Right lobe of liver (tissue), 4 donors: ENCODE data around the gene FNDC8.
"Not testable (repeated sequence)": the region's sequence is repeated elsewhere in the genome, so short reads cannot be mapped to it uniquely, and the experiment has no call there.

Experiments
- POLR2A ChIP-seq: fragments of 450-650 bp; IDR thresholded peaks from one replicate; pipeline ENCODE4 v1.6.1; 2017; ENCODE audit warnings: antibody characterized with exemption, mild to moderate bottlenecking
- TF ChIP-seq, protein P1 (sequence below), 4 donors: fragments of 200-600 bp in 3 of 4; fragments of 450-650 bp in 1 of 4; IDR thresholded peaks; one replicate each; pipeline versions ENCODE4 v1.5.1 to v1.8.0; 2016 to 2022; ENCODE audit warnings: antibody characterized with exemption in 4 of 4, mild to moderate bottlenecking in 2 of 4
- donor health status: DM: no; HTN: no; CAD: no.
- donor health status: DM: no; HTN: no; CAD: no.
- donor health status: DM: no; HTN: yes; CAD: no.

DNA sequence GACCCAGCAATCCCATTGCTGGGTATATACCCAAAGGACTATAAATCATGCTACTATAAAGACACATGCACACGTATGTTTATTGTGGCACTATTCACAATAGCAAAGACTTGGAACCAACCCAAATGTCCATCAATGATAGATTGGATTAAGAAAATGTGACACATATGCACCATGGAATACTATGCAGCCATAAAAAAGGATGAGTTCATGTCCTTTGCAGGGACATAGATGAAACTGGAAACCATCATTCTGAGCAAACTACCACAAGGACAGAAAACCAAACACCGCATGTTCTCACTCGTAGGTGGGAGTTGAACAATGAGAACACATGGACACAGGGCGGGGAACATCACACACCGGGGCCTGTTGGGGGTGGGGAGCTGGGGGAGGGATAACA lies 58.0 kb downstream of the FNDC8 start:
- TF ChIP-seq, protein P1, sequence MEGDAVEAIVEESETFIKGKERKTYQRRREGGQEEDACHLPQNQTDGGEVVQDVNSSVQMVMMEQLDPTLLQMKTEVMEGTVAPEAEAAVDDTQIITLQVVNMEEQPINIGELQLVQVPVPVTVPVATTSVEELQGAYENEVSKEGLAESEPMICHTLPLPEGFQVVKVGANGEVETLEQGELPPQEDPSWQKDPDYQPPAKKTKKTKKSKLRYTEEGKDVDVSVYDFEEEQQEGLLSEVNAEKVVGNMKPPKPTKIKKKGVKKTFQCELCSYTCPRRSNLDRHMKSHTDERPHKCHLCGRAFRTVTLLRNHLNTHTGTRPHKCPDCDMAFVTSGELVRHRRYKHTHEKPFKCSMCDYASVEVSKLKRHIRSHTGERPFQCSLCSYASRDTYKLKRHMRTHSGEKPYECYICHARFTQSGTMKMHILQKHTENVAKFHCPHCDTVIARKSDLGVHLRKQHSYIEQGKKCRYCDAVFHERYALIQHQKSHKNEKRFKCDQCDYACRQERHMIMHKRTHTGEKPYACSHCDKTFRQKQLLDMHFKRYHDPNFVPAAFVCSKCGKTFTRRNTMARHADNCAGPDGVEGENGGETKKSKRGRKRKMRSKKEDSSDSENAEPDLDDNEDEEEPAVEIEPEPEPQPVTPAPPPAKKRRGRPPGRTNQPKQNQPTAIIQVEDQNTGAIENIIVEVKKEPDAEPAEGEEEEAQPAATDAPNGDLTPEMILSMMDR (IDR thresholded peaks at IDR 0.05) = not testable (repeated sequence)
- not testable (repeated sequence) for TF ChIP-seq POLR2A
